Caki2 (cell line): ENCODE data around the gene GRPEL2. TPM values are rescaled to one million over a fixed set of nuclear protein-coding genes. Genes with fewer than 3 reads are reported as not detected.

Source experiments
- DNase-seq: peaks from one replicate; pipeline ENCODE4 v3.0.0-alpha.2; 2015; ENCODE audit warnings: low read depth
- in situ Hi-C: cut with HindIII; loops from 2 replicates; pipeline ENCODE4 v1.10.0; 2016; ENCODE audit warnings: low sequenced_read_pairs, low pct_unique_long_range_greater_than_20kb, mixed read lengths
- total RNA-seq: library from RNA; depleted of rRNA; stranded (reverse); fragments of >200 nt; shearing (Covaris generic); gene quantifications from 2 replicates; pipeline ENCODE4 v1.2.3, GENCODE V29; 2014; ENCODE audit warnings: low replicate concordance

GRPEL2 gene
- total RNA-seq, 1 experiment from 2014 or later, result 6.1 TPM

- in situ Hi-C loops, result no loop called here
- no peak for DNase-seq
Observed at GRCh38 chr5:149367972-149368645, 22.8 kb downstream of the GRPEL2 start.

GRCh38 chr5:149370878-149371277 lies 25.6 kb downstream of the GRPEL2 start:
- in situ Hi-C loops, result no loop called here
- DNase-seq, result no peak

GRCh38 chr5:149371296-149371962 lies 26.1 kb downstream of the GRPEL2 start:
- peak; percentile 37 for DNase-seq
- in situ Hi-C loops, result no loop called here

GRCh38 chr5:149372076-149372795 lies 26.9 kb downstream of the GRPEL2 start:
- in situ Hi-C loops, result no loop called here
- DNase-seq, result no peak

- no peak for DNase-seq
- in situ Hi-C loops, result no loop called here
Observed at GRCh38 chr5:149372932-149373331, 27.6 kb downstream of the GRPEL2 start.

GRCh38 chr5:149374303-149374702 lies 29.0 kb downstream of the GRPEL2 start:
- in situ Hi-C loops, result no loop called here
- DNase-seq, result no peak

GRCh38 chr5:149374801-149375200 lies 29.5 kb downstream of the GRPEL2 start:
- DNase-seq, result no peak
- in situ Hi-C loops, result no loop called here

- DNase-seq, result no peak
- in situ Hi-C loops, result no loop called here
Observed at GRCh38 chr5:149375434-149375833, 30.1 kb downstream of the GRPEL2 start.

- DNase-seq, result no peak
- in situ Hi-C loops, result no loop called here
Observed at GRCh38 chr5:149376104-149376503, 30.8 kb downstream of the GRPEL2 start.

- in situ Hi-C loops, result no loop called here
- DNase-seq, result no peak
Observed at GRCh38 chr5:149376711-149377447, 31.6 kb downstream of the GRPEL2 start.

GRCh38 chr5:149378241-149378820 lies 33.0 kb downstream of the GRPEL2 start:
- no peak for DNase-seq
- in situ Hi-C loops, result no loop called here

- in situ Hi-C loops, result no loop called here
- DNase-seq, result no peak
Observed at GRCh38 chr5:149379177-149379761, 34.0 kb downstream of the GRPEL2 start, which contains the start of gene IL17B. TSS of gene IL17B (minus strand) at chr5:149379292. CDS start at chr5:149379225, 67 bp downstream.

- in situ Hi-C loops, result no loop called here
- no peak for DNase-seq
Observed at GRCh38 chr5:149379818-149380374, 34.6 kb downstream of the GRPEL2 start.

- DNase-seq, result no peak
- in situ Hi-C loops, result no loop called here
Observed at GRCh38 chr5:149380466-149381121, 35.3 kb downstream of the GRPEL2 start.

GRCh38 chr5:149381261-149381985 lies 36.1 kb downstream of the GRPEL2 start:
- no peak for DNase-seq
- in situ Hi-C loops, result no loop called here

- in situ Hi-C loops, result no loop called here
- peak; percentile 43 for DNase-seq
Observed at GRCh38 chr5:149381986-149382338, 36.7 kb downstream of the GRPEL2 start.
